Neural cell (in vitro differentiated cells): ENCODE results near the gene MICU1.

ENCODE experiments used
- CTCF ChIP-seq: fragments of 450-650 bp; IDR thresholded peaks from 2 replicates; pipeline ENCODE4 v1.5.1; 2014; ENCODE audit warnings: antibody characterized with exemption, mild to moderate bottlenecking, moderate library complexity; ENCODE audit not compliant: poor library complexity, severe bottlenecking
- EP300 ChIP-seq: fragments of 450-650 bp; conservative IDR thresholded peaks from 2 replicates; pipeline ENCODE4 v1.6.1; 2014; ENCODE audit warnings: antibody characterized with exemption, mild to moderate bottlenecking, moderate library complexity; ENCODE audit not compliant: poor library complexity, severe bottlenecking
- EZH2 ChIP-seq: fragments of 200-600, 300-800 bp; shearing (Covaris generic), sonication (generic); IDR thresholded peaks from 2 replicates; pipeline ENCODE4 v1.6.1; 2014; ENCODE audit warnings: antibody characterized with exemption, low read length, borderline replicate concordance, mild to moderate bottlenecking; ENCODE audit not compliant: insufficient read depth, poor library complexity, severe bottlenecking
- MXI1 ChIP-seq: fragments of 450-650 bp; conservative IDR thresholded peaks from 2 replicates; pipeline ENCODE4 v1.6.1; 2014; ENCODE audit warnings: antibody characterized with exemption, mild to moderate bottlenecking; ENCODE audit not compliant: poor library complexity, severe bottlenecking
- POLR2AphosphoS5 ChIP-seq: IDR thresholded peaks from 2 replicates; pipeline ENCODE4 v1.6.1; 2012

GRCh38 chr10:72354356-72355213 is 271.3 kb downstream of the MICU1 start, which contains the start of gene DNAJB12:
- TF ChIP-seq CTCF, result peak; percentile 52
- peak; percentile 86 for TF ChIP-seq MXI1
- peak; percentile 89 for TF ChIP-seq EP300
- no peak for TF ChIP-seq EZH2
- peak; percentile 96 for TF ChIP-seq POLR2AphosphoS5
